LNCaP clone FGC (cell line): ENCODE measurements around the gene NAA11.

Source experiments
- DNase-seq: peaks from one replicate; pipeline ENCODE4 v3.0.0-alpha.2; 2011; ENCODE audit warnings: low read depth
- H3K4me3 ChIP-seq: 2 replicates; pipeline ENCODE4 v1.5.1; 2011; ENCODE audit warnings: mild to moderate bottlenecking, low read depth, low read length, control low read depth
- TF ChIP-seq, protein P1 (sequence below): IDR thresholded peaks from 2 replicates; pipeline ENCODE4 v1.5.1; 2012; ENCODE audit warnings: mild to moderate bottlenecking; ENCODE audit not compliant: control insufficient read depth, insufficient read depth; ENCODE audit errors: extremely low read depth

The NAA11 gene

DNA sequence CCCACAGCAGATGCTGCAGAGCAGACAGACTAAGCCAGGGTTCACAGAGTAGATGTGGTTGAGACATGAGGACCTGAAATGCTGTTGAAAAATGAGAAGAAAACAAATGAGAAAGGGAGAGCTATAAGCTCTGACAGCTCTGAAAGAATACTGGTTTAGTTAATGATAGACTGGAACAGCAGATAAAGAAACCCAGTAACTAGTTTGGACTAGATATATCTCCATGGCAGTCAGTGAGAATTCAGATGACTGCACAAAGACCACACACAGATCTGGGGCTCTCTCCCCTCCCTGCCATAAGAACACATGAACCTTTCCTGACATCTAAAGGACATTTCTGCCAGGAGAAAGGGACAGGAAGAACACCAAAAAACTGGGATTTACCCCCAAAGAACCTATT, 8.2 kb downstream of the NAA11 start:
- H3K4me3 ChIP-seq: no peak overlapping the region
- DNase-seq: no peak
- TF ChIP-seq, protein P1, sequence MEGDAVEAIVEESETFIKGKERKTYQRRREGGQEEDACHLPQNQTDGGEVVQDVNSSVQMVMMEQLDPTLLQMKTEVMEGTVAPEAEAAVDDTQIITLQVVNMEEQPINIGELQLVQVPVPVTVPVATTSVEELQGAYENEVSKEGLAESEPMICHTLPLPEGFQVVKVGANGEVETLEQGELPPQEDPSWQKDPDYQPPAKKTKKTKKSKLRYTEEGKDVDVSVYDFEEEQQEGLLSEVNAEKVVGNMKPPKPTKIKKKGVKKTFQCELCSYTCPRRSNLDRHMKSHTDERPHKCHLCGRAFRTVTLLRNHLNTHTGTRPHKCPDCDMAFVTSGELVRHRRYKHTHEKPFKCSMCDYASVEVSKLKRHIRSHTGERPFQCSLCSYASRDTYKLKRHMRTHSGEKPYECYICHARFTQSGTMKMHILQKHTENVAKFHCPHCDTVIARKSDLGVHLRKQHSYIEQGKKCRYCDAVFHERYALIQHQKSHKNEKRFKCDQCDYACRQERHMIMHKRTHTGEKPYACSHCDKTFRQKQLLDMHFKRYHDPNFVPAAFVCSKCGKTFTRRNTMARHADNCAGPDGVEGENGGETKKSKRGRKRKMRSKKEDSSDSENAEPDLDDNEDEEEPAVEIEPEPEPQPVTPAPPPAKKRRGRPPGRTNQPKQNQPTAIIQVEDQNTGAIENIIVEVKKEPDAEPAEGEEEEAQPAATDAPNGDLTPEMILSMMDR: no peak

DNA sequence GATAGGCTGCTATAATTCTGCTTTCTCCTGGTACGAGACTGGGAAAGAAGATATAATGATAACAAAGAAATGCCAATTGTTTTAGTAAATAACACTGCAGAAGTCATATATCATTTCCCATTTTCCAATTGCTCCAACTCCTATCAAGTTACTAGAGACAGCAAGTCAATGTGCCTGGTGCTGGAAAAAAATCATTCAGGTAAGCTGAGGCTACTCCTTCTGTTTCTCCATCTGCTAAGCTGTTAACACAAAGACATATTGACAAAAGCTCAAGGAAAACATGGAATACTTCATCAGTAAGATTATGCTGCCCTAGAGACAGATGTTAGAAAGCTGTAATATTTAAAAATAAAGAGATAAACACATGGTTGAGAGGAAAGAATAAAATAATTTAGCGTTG, 10.0 kb downstream of the NAA11 start:
- TF ChIP-seq, protein P1: no peak
- H3K4me3 ChIP-seq: no peak overlapping the region
- no peak for DNase-seq

DNA sequence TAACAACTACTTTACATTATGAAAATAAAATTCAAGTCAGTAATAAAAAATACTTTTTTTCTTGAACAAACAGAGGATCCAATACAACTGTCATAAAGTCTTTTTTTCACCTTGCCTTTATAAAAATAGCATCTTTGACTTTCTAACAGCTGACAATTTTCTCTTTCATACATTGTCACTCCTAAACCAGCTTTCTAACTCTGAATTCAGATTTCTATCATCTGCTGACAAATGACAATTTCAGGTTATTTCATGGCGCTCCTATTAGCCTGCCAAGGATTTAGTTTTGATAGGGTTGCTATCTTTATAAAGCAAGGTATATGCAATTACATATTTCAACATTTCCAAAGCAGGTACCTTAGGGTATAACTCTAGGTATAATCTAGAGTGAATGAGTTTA, 14.6 kb downstream of the NAA11 start:
- no peak for DNase-seq
- no peak overlapping the region for H3K4me3 ChIP-seq
- TF ChIP-seq, protein P1: no peak

DNA sequence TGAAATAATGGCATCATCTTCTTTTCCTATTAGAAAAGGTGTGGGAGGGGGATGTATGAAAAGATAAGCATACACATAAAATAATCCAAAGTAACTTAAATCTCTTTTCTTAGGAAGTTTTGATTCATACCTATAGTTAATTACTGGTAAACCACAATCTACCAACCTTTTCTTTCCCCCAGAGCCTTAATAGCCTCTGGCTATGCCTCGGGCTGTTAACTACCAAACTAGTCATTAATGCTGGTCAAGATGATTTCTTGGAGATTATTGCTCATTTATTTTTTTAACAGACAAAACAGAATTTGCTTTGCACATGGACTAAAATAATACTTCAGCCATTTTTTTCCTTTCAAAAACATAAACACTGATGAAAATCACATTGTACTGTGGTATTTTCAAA, 16.9 kb downstream of the NAA11 start:
- TF ChIP-seq, protein P1: no peak
- H3K4me3 ChIP-seq: no peak overlapping the region
- DNase-seq: no peak

DNA sequence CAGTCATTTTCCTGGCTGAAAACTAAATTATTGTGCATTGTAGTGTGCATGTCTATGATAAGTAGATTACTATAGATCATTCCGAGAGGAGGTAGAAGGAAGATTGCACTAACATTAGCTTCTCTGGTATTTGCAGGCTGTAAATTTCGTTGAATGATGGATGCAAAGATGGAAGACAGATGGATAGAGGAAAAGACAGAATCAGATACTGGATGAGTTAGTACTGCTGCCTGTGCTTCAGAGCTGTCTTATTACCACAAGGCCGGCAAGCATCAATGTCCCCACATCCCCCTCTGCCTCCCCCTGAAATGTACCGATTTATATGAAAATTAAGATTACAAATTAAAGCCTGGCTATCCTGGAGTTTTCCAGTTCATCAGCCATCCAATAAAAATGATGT, 17.7 kb downstream of the NAA11 start:
- no peak for DNase-seq
- TF ChIP-seq, protein P1: no peak
- H3K4me3 ChIP-seq: no peak overlapping the region

DNA sequence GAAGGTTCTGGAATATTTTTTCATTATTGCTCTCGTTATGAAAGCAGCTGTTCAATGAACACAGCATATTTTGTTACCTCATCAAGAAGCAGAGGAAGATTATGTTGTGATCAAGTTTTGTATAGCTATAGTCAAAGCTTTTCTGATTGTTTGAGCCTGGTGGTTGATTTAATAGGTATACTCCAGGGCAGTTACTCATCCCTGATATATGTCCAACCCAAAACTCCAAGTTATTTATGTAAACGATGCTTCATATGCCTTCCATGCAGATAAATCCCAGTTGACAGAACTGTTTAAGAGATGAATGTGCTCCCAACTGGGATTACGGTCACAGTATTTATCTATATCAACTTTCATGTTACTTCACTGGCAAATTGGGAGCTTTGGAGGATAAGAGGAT, 19.1 kb downstream of the NAA11 start:
- no peak overlapping the region for H3K4me3 ChIP-seq
- no peak for DNase-seq
- TF ChIP-seq, protein P1: no peak

DNA sequence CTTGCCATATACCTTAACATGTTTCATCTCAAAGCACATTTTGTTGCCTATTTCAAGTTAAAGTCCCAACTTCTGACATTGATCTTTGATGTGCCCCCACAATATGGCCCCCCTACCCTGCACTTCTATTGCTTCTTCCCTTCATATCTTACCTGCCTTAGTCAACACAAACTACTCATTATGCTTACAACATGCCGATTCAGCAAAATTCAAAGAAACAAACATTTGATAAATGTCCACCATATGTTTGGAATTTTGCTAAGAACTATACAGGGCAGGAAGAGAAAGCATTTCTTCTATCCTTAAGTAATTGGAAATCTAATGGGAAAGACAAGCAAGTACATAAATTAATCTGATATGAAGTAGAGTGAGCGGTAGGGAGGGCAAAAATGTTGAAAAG, 25.6 kb downstream of the NAA11 start:
- no peak for DNase-seq
- TF ChIP-seq, protein P1: no peak
- H3K4me3 ChIP-seq: no peak overlapping the region
